NCI-H187 (cell line): ENCODE results near the gene IVL.

ENCODE experiments used
- DNase-seq, 2 experiments: peaks; one replicate each; lab custom pipeline; 2025; lab: John Stamatoyannopoulos, UW

Gene IVL

DNA sequence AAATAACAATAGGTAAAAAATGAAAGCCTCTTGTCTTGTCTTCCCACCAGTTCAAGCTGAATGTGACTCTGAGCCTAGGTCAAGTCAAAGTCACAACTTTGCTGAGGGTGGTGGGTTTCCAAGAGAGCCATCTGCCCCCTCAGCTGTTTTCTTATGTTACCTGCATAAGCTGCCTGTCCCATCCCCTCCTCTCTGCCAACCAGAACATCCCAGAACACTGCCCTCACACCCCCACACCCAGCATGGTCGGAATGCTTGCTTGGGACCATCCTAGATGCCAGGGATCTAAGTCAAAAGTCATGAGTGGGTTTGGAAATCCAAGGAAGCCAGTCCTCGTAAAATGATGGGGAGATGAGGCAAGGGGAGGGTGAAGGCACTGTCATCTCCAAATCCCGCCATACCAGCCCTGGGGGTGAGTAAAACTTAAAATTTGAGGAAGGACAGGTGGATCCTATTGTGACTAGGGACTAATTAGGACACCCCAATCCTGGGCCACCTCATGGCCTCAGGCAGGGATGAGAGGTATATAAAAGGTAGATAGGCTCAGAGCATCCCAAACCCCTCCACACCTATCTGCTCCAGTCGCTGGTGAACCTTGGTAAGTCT, 38.4 kb downstream of the IVL start, which contains the start of gene SPRR5:
Gene SPRR5, plus strand, starts transcription at position 556 of the 606 bp plus-strand sequence. CDS start 1,349 bp downstream, outside the sequence.
- DNase-seq, result no peak

DNA sequence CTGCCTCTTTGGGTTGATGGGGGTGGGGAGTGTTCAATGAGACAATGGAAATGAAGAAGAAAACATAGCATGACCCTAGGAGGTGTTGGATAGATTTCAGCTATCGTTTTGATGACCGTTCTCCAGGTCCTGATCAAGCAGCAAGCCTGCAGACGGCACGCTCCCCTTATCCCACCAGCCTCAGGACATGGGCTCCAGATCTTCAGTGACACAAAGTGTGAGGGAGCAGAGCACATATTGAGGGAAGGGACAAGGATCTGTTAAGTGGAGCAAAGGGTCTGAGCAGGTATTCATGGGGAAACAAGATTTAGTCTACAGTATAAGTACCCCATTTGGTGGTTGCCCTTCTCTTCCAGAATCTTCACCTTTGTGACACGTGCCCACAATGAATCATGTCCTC, 43.4 kb downstream of the IVL start:
- no peak for DNase-seq

DNA sequence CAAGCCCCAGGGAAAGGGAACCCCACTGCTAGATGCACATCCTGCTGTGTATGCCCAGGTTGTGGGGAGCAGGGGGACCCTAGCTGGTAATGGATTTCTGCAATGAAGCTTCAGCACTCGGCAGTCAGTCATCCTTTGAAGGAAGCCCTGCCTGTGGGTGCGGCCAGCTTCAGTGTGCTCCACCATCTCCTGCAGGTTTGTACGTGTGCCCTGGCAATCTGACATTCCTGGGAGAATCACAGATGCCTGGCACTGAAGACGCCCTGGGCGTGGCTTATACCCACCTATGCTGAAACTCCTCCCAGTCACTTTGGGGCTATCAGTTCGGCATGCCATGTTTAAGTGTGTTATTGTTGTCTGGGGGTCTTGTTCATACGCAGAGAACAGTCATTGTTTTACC, 45.4 kb downstream of the IVL start:
- DNase-seq, result no peak

- no peak for DNase-seq
Measured at GRCh38 chr1:152954436-152954835, 46.1 kb downstream of the IVL start.

GRCh38 chr1:152957561-152957960, 49.2 kb downstream of the IVL start:
- no peak for DNase-seq

DNA sequence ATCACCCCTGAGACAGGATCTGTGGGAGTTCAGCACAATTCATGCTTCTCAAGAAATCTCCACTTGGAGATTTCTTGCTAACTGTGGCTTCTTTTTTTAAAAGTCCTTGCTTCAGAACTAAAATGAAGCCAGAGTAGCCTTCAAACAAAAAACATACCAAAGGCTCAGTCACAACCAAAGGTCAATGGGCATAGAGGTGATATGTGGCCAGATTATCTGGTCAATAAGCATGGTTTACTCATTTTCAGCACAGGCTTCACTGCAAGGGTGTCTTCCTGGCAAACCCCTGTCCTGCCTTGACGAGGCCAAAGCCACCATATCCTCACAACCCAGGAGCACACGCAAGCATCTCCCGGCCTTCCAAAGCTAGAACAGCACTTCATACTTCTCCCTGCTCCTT, 50.9 kb downstream of the IVL start:
- no peak for DNase-seq

DNA sequence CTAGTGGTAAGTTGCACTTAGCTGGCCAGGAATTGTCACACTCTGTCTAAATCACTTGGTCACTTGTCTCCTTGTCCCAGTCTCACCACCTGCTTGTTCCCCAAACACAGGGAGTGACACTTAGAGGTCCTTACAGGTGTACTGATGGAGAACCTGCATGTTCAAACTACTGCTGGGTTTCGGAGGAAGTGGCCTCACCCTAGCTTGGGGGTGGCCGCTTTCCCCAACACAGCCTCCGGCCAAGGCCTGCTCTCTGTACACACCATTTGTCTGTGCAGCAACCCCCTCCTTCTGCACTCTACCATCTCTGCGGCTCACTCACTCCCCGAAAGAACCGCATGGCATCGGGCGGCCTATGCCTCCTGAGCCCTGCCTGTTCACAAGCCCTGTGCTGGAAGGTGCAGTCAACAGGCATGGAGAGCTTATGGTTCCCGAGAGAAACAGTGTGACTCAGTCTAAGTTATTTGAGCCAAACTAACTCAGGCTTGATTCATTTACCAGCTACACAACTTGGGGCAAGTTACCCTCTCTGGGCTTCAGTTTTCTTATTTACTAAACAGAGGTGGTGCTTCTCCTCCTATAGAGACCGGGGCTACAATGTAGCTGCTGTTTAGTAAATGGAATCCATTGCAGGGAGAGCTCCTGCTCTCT, 51.6 kb downstream of the IVL start:
- no peak for DNase-seq

- DNase-seq, result no peak
Measured at GRCh38 chr1:152960452-152961044, 52.2 kb downstream of the IVL start.
